ENCODE data around the gene SHC4.

GRCh38 chr15:48968066-48968465 lies 4.3 kb upstream of the SHC4 start:
- TF ChIP-seq PATZ1 (CRISPR knock-in tag; IDR thresholded peaks at IDR 0.05; ENCODE audit: borderline replicate concordance) (no peak), ZFPM2 (CRISPR knock-in tag; IDR thresholded peaks at IDR 0.05) (no peak), CTCF (IDR thresholded peaks at IDR 0.05 in 2 of 3, conservative IDR thresholded peaks at IDR 0.05 in 1 of 3; ENCODE audit: insufficient read depth in 2 of 3, low read depth in 1 of 3, low read length in 3 of 3) (no peak), JUNB (CRISPR knock-in tag; conservative IDR thresholded peaks at IDR 0.05) (no peak), PHF21A (IDR thresholded peaks at IDR 0.05; ENCODE audit: borderline replicate concordance, low read depth) (no peak), FOXP4 (CRISPR knock-in tag; IDR thresholded peaks at IDR 0.05; ENCODE audit: borderline replicate concordance) (no peak), MYC (IDR thresholded peaks at IDR 0.05; ENCODE audit: low read depth, low read length) (no peak), MYC (CRISPR knock-in tag; IDR thresholded peaks at IDR 0.05; ENCODE audit: borderline replicate concordance, low read depth) (no peak), POLR2A (conservative IDR thresholded peaks at IDR 0.05) (no peak)

All from K562 (cell line).